ENCODE results near the gene MSI2. TPM values are rescaled to one million over a fixed set of nuclear protein-coding genes. Genes with fewer than 3 reads are reported as not detected.

Gene MSI2
- total RNA-seq, 1 donor from 2014 or later, result 67.9 TPM

DNA sequence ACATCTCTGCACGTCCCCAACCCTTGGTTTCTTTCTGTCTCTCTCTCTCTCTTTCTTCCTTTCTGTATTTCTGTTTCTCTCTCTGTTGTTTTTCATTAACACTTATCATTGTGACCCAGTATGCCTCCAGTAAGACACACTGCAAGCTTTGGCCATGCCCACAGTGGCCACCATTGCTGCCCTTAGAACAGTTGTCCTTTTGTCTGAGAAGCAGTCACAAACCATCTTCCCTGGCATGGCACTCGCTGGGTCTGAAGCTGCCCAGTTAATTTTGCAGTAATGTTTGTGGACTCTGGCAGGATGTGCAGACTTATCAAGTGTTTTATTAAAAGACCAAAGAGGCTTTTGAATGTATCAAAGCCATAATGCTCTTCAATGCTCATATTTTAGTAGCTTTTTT lies 146.9 kb downstream of the MSI2 start:
- Histone ChIP-seq H3K79me2 (ENCODE audit: insufficient read depth, low read length) (no peaks in the 10 kb centered on the region), H3K36me3 (ENCODE audit: insufficient read depth, low read length) (no peaks in the 10 kb centered on the region), H3K4me3 (ENCODE audit: insufficient read depth, low read depth, low read length) (no peak overlapping the region), H3K27ac (ENCODE audit: low read depth, low read length) (no peak overlapping the region), H4K20me1 (ENCODE audit: insufficient read depth, low read length) (peaks cover 8% of the 10 kb centered on the region), H3K4me2 (ENCODE audit: low read length) (no peak overlapping the region), H3K9me3 (ENCODE audit: insufficient read depth, low read depth, low read length) (no peaks in the 10 kb centered on the region), H3K27me3 (ENCODE audit: insufficient read depth, low read length) (no peaks in the 10 kb centered on the region), H3K4me1 (ENCODE audit: insufficient read depth, low read length) (peaks cover 40% of the 10 kb centered on the region), H2AFZ (ENCODE audit: low read depth, low read length) (no peak overlapping the region), H3K9ac (ENCODE audit: low read length) (no peak overlapping the region)
- H3K27ac Mint-ChIP-seq (ENCODE audit: unreplicated experiment), result no peak overlapping the region
- no peak for DNase-seq (ENCODE audit: low read depth)
- FAIRE-seq, result no peak
- TF ChIP-seq, protein P1, sequence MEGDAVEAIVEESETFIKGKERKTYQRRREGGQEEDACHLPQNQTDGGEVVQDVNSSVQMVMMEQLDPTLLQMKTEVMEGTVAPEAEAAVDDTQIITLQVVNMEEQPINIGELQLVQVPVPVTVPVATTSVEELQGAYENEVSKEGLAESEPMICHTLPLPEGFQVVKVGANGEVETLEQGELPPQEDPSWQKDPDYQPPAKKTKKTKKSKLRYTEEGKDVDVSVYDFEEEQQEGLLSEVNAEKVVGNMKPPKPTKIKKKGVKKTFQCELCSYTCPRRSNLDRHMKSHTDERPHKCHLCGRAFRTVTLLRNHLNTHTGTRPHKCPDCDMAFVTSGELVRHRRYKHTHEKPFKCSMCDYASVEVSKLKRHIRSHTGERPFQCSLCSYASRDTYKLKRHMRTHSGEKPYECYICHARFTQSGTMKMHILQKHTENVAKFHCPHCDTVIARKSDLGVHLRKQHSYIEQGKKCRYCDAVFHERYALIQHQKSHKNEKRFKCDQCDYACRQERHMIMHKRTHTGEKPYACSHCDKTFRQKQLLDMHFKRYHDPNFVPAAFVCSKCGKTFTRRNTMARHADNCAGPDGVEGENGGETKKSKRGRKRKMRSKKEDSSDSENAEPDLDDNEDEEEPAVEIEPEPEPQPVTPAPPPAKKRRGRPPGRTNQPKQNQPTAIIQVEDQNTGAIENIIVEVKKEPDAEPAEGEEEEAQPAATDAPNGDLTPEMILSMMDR (IDR thresholded peaks at IDR 0.05; ENCODE audit: insufficient read depth, low read depth, low read length), result no peak
- no peak for TF ChIP-seq EZH2 (IDR thresholded peaks at IDR 0.05; ENCODE audit: insufficient read depth, low read length)
- H3K4me3 Mint-ChIP-seq (ENCODE audit: unreplicated experiment), result no peak overlapping the region
- H3K9me3 Mint-ChIP-seq (ENCODE audit: unreplicated experiment), result no peaks in the 10 kb centered on the region
- H3K27me3 Mint-ChIP-seq (ENCODE audit: low read depth, unreplicated experiment), result no peaks in the 10 kb centered on the region
- peaks cover 37% of the 10 kb centered on the region for H3K4me1 Mint-ChIP-seq (ENCODE audit: low read depth, unreplicated experiment)
- peaks cover 6% of the 10 kb centered on the region for H3K36me3 Mint-ChIP-seq (ENCODE audit: low read depth, unreplicated experiment)

DNA sequence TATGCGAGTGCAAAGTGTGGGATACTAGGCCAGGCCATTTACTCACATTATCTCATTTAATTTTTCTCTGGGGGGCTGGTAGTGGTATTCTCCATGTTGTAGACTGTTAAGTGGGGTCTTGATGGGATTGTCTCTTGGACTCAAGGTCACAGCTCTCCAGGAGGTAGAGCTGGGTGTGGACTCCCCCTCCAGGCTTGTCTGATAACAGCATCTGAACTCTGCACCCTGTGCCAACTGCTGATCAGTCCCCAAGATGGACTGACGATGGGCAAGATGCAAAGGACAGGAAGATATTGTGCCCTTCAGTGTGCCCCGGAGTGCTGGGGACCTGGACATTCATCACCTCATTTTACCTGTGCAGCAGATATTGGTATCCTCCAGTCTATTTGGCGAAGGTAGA lies 147.8 kb downstream of the MSI2 start:
- H3K27me3 Mint-ChIP-seq (ENCODE audit: low read depth, unreplicated experiment), result no peaks in the 10 kb centered on the region
- Histone ChIP-seq H3K27me3 (ENCODE audit: insufficient read depth, low read length) (no peaks in the 10 kb centered on the region), H3K4me1 (ENCODE audit: insufficient read depth, low read length) (peaks cover 48% of the 10 kb centered on the region), H3K79me2 (ENCODE audit: insufficient read depth, low read length) (no peaks in the 10 kb centered on the region), H2AFZ (ENCODE audit: low read depth, low read length) (no peak overlapping the region), H3K4me2 (ENCODE audit: low read length) (no peak overlapping the region), H3K36me3 (ENCODE audit: insufficient read depth, low read length) (no peaks in the 10 kb centered on the region), H3K9me3 (ENCODE audit: insufficient read depth, low read depth, low read length) (no peaks in the 10 kb centered on the region), H3K27ac (ENCODE audit: low read depth, low read length) (no peak overlapping the region), H4K20me1 (ENCODE audit: insufficient read depth, low read length) (peaks cover 7% of the 10 kb centered on the region), H3K4me3 (ENCODE audit: insufficient read depth, low read depth, low read length) (no peak overlapping the region), H3K9ac (ENCODE audit: low read length) (no peak overlapping the region)
- DNase-seq (ENCODE audit: low read depth) (no peak), FAIRE-seq (no peak)
- TF ChIP-seq EZH2 (IDR thresholded peaks at IDR 0.05; ENCODE audit: insufficient read depth, low read length), result no peak
- TF ChIP-seq, protein P1 (IDR thresholded peaks at IDR 0.05; ENCODE audit: insufficient read depth, low read depth, low read length), result no peak
- no peak overlapping the region for H3K27ac Mint-ChIP-seq (ENCODE audit: unreplicated experiment)
- peaks cover 6% of the 10 kb centered on the region for H3K36me3 Mint-ChIP-seq (ENCODE audit: low read depth, unreplicated experiment)
- H3K9me3 Mint-ChIP-seq (ENCODE audit: unreplicated experiment), result no peaks in the 10 kb centered on the region
- H3K4me3 Mint-ChIP-seq (ENCODE audit: unreplicated experiment), result no peak overlapping the region
- H3K4me1 Mint-ChIP-seq (ENCODE audit: low read depth, unreplicated experiment), result peaks cover 43% of the 10 kb centered on the region

DNA sequence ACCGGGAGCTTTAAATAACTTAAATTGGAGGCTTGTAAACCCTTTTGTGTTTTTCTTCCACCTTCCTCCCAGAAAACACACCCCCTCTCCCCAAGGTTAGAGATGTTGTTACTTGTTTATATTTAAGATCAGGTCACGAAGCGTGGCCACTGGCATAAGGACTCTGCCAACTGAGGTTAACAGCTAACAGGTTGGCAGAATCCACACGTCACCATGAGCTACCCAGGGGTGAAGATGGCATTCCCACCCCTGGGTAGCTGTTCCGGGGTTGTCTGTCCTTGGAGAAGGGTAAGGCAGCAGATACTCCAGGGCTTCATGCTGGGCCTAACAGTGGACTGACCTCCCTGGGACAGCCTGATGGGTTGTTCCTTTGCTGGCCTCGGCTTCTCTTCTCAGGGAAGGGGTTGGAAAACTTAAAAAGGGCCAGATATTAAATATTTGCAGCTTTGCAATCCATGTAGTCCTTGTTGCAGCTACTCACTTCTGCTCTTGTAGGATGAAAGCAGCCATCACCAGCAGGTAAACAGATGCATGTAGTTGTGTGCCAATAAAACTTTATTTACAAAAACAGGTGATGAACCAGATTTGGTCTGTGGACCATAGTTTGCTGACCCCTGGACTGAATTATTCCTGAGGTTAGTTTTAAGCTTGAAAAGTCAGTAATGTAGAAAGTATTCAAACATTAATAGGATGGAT lies 148.6 kb downstream of the MSI2 start:
- no peak for TF ChIP-seq EZH2 (IDR thresholded peaks at IDR 0.05; ENCODE audit: insufficient read depth, low read length)
- TF ChIP-seq, protein P1 (IDR thresholded peaks at IDR 0.05; ENCODE audit: insufficient read depth, low read depth, low read length), result no peak
- peaks cover 52% of the 10 kb centered on the region for H3K4me1 ChIP-seq (ENCODE audit: insufficient read depth, low read length)
- DNase-seq (ENCODE audit: low read depth), result no peak
- no peaks in the 10 kb centered on the region for H3K9me3 Mint-ChIP-seq (ENCODE audit: unreplicated experiment)
- H3K9me3 ChIP-seq (ENCODE audit: insufficient read depth, low read depth, low read length), result no peaks in the 10 kb centered on the region
- H3K27ac ChIP-seq (ENCODE audit: low read depth, low read length), result no peak overlapping the region
- no peak overlapping the region for H3K4me2 ChIP-seq (ENCODE audit: low read length)
- peaks cover 4% of the 10 kb centered on the region for H3K79me2 ChIP-seq (ENCODE audit: insufficient read depth, low read length)
- H3K4me3 ChIP-seq (ENCODE audit: insufficient read depth, low read depth, low read length), result no peak overlapping the region
- peaks cover 5% of the 10 kb centered on the region for H4K20me1 ChIP-seq (ENCODE audit: insufficient read depth, low read length)
- peaks cover 6% of the 10 kb centered on the region for H3K36me3 Mint-ChIP-seq (ENCODE audit: low read depth, unreplicated experiment)
- no peak overlapping the region for H3K27ac Mint-ChIP-seq (ENCODE audit: unreplicated experiment)
- no peak for FAIRE-seq
- no peak overlapping the region for H3K9ac ChIP-seq (ENCODE audit: low read length)
- H2AFZ ChIP-seq (ENCODE audit: low read depth, low read length), result no peak overlapping the region
- no peaks in the 10 kb centered on the region for H3K27me3 ChIP-seq (ENCODE audit: insufficient read depth, low read length)
- H3K27me3 Mint-ChIP-seq (ENCODE audit: low read depth, unreplicated experiment), result no peaks in the 10 kb centered on the region
- H3K4me3 Mint-ChIP-seq (ENCODE audit: unreplicated experiment), result no peak overlapping the region
- H3K4me1 Mint-ChIP-seq (ENCODE audit: low read depth, unreplicated experiment), result peaks cover 43% of the 10 kb centered on the region
- no peaks in the 10 kb centered on the region for H3K36me3 ChIP-seq (ENCODE audit: insufficient read depth, low read length)
